NB4 (cell line): ENCODE results near the gene CELF4.

Experiments
- DNase-seq: peaks from one replicate; pipeline ENCODE4 v3.0.0; 2010; ENCODE audit warnings: low read depth
- H3K4me3 ChIP-seq: one replicate; pipeline ENCODE4 v1.5.1; 2011; ENCODE audit warnings: mild to moderate bottlenecking, low read depth, low read length, moderate library complexity
- MYC ChIP-seq: IDR thresholded peaks from 2 replicates; pipeline ENCODE4 v1.6.1; 2011; ENCODE audit warnings: low read depth, low read length
- POLR2A ChIP-seq: IDR thresholded peaks from 2 replicates; pipeline ENCODE4 v1.6.1; 2011; ENCODE audit warnings: mild to moderate bottlenecking; ENCODE audit not compliant: insufficient read length; ENCODE audit errors: extremely low read depth
- TF ChIP-seq, protein P1 (sequence below): IDR thresholded peaks from one replicate; pipeline ENCODE4 v1.5.1; 2012; ENCODE audit warnings: low read depth, low read length
- TF ChIP-seq, protein P2 (sequence below): IDR thresholded peaks from 2 replicates; pipeline ENCODE4 v1.6.1; 2011; ENCODE audit warnings: low read depth, low read length

CELF4 gene

DNA sequence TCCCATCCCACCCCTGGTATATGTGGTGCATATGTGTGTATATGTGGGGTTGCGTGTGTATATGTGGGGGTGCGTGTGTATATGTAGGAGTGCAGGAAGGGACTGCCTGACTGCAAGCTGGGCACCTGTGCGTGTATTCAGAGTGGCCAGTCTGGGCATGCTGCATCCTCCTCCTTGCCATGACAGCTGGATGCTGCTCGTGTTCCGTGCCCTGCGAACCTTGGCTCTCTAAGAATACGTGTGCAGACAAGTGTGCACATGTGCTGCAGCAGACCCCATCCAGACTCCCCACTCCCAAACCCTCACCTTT, 222.1 kb downstream of the CELF4 start:
- H3K4me3 ChIP-seq = no peak overlapping the region
- DNase-seq = no peak
- TF ChIP-seq, protein P1, sequence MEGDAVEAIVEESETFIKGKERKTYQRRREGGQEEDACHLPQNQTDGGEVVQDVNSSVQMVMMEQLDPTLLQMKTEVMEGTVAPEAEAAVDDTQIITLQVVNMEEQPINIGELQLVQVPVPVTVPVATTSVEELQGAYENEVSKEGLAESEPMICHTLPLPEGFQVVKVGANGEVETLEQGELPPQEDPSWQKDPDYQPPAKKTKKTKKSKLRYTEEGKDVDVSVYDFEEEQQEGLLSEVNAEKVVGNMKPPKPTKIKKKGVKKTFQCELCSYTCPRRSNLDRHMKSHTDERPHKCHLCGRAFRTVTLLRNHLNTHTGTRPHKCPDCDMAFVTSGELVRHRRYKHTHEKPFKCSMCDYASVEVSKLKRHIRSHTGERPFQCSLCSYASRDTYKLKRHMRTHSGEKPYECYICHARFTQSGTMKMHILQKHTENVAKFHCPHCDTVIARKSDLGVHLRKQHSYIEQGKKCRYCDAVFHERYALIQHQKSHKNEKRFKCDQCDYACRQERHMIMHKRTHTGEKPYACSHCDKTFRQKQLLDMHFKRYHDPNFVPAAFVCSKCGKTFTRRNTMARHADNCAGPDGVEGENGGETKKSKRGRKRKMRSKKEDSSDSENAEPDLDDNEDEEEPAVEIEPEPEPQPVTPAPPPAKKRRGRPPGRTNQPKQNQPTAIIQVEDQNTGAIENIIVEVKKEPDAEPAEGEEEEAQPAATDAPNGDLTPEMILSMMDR = no peak
- TF ChIP-seq, protein P2, sequence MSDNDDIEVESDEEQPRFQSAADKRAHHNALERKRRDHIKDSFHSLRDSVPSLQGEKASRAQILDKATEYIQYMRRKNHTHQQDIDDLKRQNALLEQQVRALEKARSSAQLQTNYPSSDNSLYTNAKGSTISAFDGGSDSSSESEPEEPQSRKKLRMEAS = no peak
- no peak for TF ChIP-seq POLR2A
- no peak for TF ChIP-seq MYC

DNA sequence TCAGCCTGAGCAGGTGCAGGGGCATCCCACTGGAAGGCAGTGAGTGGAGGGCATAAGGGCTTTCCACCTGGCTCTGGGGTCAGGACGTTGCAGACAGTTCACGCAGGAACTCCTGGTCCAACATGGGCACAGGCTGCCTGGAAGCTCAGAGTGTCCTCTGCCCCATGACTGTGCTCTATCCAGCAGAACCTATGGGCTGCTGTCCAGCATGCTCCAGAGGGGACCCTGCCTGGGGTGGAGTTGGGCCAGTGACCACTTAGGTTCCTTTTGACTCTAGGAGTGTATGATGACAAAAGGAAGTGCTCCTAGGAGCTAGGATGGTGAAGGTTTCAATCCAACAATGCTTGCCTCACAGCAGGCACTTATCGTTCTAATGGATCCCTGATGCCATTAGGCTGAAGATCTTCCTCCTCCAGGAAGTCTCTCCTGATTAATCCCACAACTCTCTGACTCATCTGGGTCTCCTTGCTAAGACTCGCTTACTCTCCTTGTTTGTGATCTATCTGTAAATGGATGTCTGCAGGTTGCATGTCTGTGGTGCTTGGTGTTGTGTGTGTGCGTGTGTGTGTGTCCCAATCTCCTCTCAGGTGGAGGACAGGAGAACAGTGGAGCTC, 224.0 kb downstream of the CELF4 start:
- no peak for DNase-seq
- no peak overlapping the region for H3K4me3 ChIP-seq
- TF ChIP-seq, protein P2 = no peak
- no peak for TF ChIP-seq MYC
- no peak for TF ChIP-seq POLR2A
- TF ChIP-seq, protein P1 = no peak

DNA sequence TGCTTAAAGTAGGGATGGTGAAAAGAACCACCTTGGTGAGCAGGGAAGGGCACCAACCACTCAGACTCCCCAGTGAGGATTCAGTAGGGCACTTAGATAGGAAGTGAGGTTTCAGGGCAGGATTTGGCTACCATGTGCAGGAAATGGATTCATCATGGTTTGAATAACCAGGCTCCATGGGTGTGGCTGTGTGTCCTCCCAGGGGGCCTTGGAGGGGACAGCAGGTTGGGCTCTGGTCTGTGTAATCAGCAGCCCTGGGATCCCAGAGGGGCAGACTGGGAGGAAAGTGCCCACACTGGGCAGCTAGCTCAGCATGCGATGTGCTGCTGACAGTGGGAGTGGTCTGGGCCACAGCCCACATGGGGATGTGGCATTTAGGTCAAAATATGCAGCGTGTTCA, 224.6 kb downstream of the CELF4 start:
- TF ChIP-seq, protein P1 = no peak
- TF ChIP-seq, protein P2 = no peak
- TF ChIP-seq POLR2A (no peak), MYC (no peak)
- no peak overlapping the region for H3K4me3 ChIP-seq
- no peak for DNase-seq

DNA sequence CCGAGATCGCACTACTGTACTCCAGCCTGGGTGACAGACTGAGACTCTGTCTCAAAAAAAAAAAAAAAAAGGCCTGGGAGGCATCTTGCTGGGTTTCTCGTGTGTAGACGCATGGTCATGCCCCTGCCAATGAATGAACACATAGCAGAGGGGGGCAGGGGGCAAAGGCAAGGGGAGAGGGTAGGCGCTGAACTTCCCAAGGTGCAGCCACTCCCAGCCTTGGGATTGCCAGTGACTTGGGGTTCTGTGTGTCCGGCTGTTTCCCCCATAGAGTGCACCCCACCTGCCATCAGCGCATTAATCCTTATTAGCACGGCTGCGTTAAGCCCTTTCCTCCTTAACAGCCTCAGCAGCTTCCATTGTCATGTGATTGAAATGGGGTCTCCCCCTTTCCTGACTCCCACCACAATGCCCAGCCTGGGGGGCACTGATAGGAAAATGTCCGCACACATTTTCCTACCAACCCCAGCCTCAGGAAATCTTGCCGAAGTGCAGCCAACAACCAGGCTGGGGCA, 225.8 kb downstream of the CELF4 start:
- no peak for DNase-seq
- no peak overlapping the region for H3K4me3 ChIP-seq
- TF ChIP-seq POLR2A (no peak), MYC (no peak)
- TF ChIP-seq, protein P2 = no peak
- TF ChIP-seq, protein P1 = no peak

DNA sequence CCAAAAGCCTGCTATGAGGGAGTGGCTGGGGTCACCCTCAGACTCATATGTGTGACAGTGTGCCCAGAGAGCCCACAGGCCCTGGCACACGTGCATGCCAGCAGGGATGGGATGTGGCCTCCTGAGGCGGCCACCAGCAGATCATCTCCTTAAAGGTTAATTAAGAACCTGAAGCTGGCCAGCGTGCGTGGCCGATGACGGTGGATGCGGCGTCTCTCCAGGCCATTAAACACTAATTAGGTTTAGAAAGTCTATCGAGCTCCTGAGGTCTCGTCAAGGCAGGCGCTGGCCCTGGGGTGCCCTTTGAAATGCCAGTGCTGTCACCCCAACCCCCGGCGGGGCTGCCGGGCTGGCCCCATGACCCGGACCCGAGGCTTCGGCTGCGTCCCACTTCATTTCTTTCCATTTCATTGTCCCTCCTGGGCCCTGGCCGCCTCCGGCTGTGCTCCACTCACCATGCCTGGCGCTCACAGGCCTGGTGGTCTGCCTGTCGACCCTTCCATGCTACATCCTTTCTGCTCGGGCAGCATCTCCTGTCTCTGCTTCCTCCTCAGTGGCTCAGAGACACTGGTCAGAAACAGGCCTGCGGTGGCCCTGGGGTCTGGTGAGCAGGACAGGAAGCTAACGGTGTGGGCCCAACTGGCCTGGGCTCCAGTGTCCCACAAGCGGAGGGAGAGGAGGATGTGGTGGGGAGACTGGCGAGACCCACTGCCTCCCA, 228.9 kb downstream of the CELF4 start:
- DNase-seq = no peak
- no peak overlapping the region for H3K4me3 ChIP-seq
- TF ChIP-seq, protein P1 = no peak
- TF ChIP-seq MYC (no peak), POLR2A (no peak)
- TF ChIP-seq, protein P2 = no peak
